Skin epidermis (tissue), 12 donors: ENCODE measurements around the gene S100A6.

Experiments
- H3K27ac ChIP-seq, 21 experiments: fragments of 200-600 bp; sonication (generic) in 11 of 21; one replicate each; pipeline ENCODE4 v1.5.0; 2020; ENCODE audit warnings: mild to moderate bottlenecking in 3 of 21, inconsistent platforms in 2 of 21, moderate library complexity in 2 of 21
- H3K4me3 ChIP-seq, 7 experiments: fragments of 200-600 bp; sonication (generic) in 2 of 7; one replicate each; pipeline ENCODE4 v1.5.0; 2020; ENCODE audit warnings: inconsistent platforms in 2 of 7, mild to moderate bottlenecking in 2 of 7, moderate library complexity in 1 of 7

Gene S100A6

GRCh38 chr1:153515504-153516394 lies 20.0 kb downstream of the S100A6 start:
- Histone ChIP-seq H3K4me3 (no peak overlapping the region), H3K27ac (peak overlapping the region in 19 of 21 experiments; percentile 10 to 85 (median 73))

GRCh38 chr1:153513666-153514065 lies 22.1 kb downstream of the S100A6 start:
- Histone ChIP-seq H3K4me3 (no peak overlapping the region), H3K27ac (no peak overlapping the region)

GRCh38 chr1:153513023-153513422 lies 22.8 kb downstream of the S100A6 start:
- no peak overlapping the region for H3K4me3 ChIP-seq
- H3K27ac ChIP-seq, result no peak overlapping the region

- H3K27ac ChIP-seq, result peak overlapping the region in 2 of 21 experiments; percentile 3 to 34
- H3K4me3 ChIP-seq, result no peak overlapping the region
Measured at GRCh38 chr1:153510984-153511410, 24.8 kb downstream of the S100A6 start.

GRCh38 chr1:153509729-153510354 lies 25.9 kb downstream of the S100A6 start:
- Histone ChIP-seq H3K27ac (no peak overlapping the region), H3K4me3 (no peak overlapping the region)

- no peak overlapping the region for H3K27ac ChIP-seq
- H3K4me3 ChIP-seq, result no peak overlapping the region
Measured at GRCh38 chr1:153509036-153509435, 26.8 kb downstream of the S100A6 start.

GRCh38 chr1:153507926-153508583 lies 27.7 kb downstream of the S100A6 start:
- H3K4me3 ChIP-seq, result no peak overlapping the region
- H3K27ac ChIP-seq, result peak overlapping the region in 9 of 21 experiments; percentile 7 to 78 (median 52)

GRCh38 chr1:153506831-153507413 lies 28.9 kb downstream of the S100A6 start:
- H3K27ac ChIP-seq, result peak overlapping the region in 18 of 21 experiments; percentile 0 to 78 (median 40)
- H3K4me3 ChIP-seq, result no peak overlapping the region

GRCh38 chr1:153506386-153506785 lies 29.4 kb downstream of the S100A6 start:
- H3K4me3 ChIP-seq, result no peak overlapping the region
- peak overlapping the region in 8 of 21 experiments; percentile 6 to 78 (median 44) for H3K27ac ChIP-seq

- no peak overlapping the region for H3K27ac ChIP-seq
Measured at GRCh38 chr1:153505576-153505975, 30.2 kb downstream of the S100A6 start.

GRCh38 chr1:153503766-153504165 lies 32.0 kb downstream of the S100A6 start:
- Histone ChIP-seq H3K27ac (no peak overlapping the region), H3K4me3 (no peak overlapping the region)

More at GRCh38 chr1:153505576-153505975, 30.2 kb downstream of the S100A6 start:
- no peak overlapping the region for H3K4me3 ChIP-seq

- no peak overlapping the region for H3K4me3 ChIP-seq
Measured at GRCh38 chr1:153498746-153499145, 37.0 kb downstream of the S100A6 start.

GRCh38 chr1:153495536-153495935 lies 40.3 kb downstream of the S100A6 start:
- Histone ChIP-seq H3K27ac (peak overlapping the region in 1 of 21 experiments; percentile 17), H3K4me3 (no peak overlapping the region)

More at GRCh38 chr1:153498746-153499145, 37.0 kb downstream of the S100A6 start:
- no peak overlapping the region for H3K27ac ChIP-seq

- peak overlapping the region in 1 of 21 experiments; percentile 17 for H3K27ac ChIP-seq
- no peak overlapping the region for H3K4me3 ChIP-seq
Measured at GRCh38 chr1:153494976-153495535, 40.7 kb downstream of the S100A6 start.

- Histone ChIP-seq H3K4me3 (no peak overlapping the region), H3K27ac (peak overlapping the region in 11 of 21 experiments; percentile 7 to 86 (median 27))
Measured at GRCh38 chr1:153493343-153493960, 42.3 kb downstream of the S100A6 start.

- Histone ChIP-seq H3K4me3 (no peak overlapping the region), H3K27ac (peak overlapping the region in 20 of 21 experiments; percentile 20 to 91 (median 72))
Measured at GRCh38 chr1:153490272-153491051, 45.3 kb downstream of the S100A6 start.

GRCh38 chr1:153488731-153489130 lies 47.1 kb downstream of the S100A6 start:
- Histone ChIP-seq H3K27ac (peak overlapping the region in 3 of 21 experiments; percentile 8 to 86 (median 50)), H3K4me3 (no peak overlapping the region)

GRCh38 chr1:153487707-153488106 lies 48.1 kb downstream of the S100A6 start:
- no peak overlapping the region for H3K27ac ChIP-seq
- no peak overlapping the region for H3K4me3 ChIP-seq
